Activated gamma-delta T cell treated with Interleukin-2 at 50 U/mL for 16 hours (primary cell): Measurements from ENCODE around the gene ZNF160.
A peak's percentile ranks its signal among the peaks of the same experiment; 100 is the strongest.
"Not testable (repeated sequence)": the region's sequence is repeated elsewhere in the genome, so short reads cannot be mapped to it uniquely, and the experiment has no call there.

ENCODE experiments used
- DNase-seq: peaks from one replicate; pipeline ENCODE4 v3.0.0-alpha.2; 2020

ZNF160 gene

DNA sequence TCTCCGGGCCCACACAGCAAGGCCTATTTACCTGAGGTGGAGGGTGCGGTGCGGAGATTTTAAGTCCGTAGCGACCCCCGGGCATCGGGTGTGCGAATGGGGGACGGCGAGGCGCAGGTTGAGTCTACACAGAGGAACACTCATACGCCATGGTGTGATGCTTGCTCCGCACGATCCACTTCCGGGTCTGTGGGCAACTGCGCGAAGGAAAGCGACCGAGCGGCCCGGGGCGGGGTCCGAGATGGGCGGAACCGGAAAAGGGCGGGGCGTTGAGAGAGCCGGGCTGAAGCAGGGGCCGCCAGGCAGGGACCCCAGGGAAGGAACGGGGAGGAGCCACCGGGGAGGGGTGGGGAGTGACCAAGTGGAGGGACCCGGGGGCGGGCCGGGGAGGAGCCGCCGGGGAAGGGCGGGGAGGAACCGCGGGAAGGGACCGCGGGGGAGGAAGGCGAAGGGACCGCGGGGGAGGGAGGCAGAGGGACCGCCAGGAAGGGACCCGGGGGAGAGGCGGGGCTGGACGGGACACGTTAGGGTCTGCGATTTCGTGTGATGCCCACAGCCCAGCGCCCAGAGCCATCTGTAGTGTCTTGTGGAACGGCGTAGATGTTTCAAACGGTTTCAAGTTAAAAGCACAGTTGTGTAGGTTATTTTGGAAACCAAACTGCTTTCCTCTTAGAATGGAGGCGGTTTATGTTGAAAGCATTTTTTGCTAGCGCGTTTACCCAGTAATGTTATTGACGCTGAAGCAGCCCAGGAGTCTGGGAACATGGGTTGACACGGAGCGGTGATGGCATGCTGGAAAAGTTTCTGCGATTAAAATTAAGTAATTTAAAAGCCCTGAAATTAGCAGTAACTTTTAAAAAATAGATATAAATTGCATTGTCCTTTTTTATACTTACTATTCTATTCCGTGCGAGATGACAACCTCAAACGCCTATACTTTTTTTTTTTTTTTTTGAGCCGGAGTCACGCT lies at the start of gene ZNF160:
Gene ZNF160 (minus strand): TSS at position 189 of the 970 bp plus-strand sequence. CDS start 17,146 bp downstream, outside the sequence.
- DNase-seq, result peak; percentile 100

DNA sequence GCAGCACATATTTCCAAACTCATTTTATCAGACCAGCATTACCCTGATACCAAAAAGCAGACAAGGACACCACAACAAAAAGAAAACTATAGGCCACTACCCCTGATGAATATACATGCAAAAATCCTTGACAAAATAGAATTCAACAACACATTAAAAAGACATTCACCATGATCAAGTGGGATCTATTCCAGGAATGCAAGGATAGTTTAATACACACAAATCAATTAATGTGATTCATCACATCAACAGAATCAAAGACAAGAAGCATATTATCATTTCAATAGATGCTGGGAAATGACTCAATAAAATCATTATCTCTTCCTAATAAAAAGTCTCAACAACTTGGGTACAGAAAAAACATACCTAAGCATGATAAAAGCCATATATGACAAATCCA lies 44.4 kb upstream of the ZNF160 start:
- no peak for DNase-seq

GRCh38 chr19:53140351-53140750 lies 37.1 kb upstream of the ZNF160 start:
- DNase-seq, result no peak

DNA sequence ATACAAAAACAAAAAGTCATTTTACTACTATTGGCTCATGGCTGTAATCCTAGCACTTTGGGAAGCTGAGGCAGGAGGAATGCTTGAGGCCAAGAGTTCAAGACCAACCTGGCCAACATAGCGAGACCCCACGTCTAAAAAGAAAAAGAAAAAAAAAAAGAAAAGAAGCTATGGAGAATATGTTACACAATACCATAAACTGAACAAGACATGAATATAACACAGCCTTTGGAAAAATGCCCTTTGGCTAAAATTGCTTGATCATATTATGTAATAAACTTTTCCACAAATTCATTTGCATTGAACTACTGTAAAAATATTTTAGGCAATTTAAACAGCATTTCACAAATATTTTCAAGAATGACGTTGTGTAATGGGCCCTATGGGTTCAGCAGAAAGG lies 33.2 kb upstream of the ZNF160 start:
- DNase-seq, result no peak

DNA sequence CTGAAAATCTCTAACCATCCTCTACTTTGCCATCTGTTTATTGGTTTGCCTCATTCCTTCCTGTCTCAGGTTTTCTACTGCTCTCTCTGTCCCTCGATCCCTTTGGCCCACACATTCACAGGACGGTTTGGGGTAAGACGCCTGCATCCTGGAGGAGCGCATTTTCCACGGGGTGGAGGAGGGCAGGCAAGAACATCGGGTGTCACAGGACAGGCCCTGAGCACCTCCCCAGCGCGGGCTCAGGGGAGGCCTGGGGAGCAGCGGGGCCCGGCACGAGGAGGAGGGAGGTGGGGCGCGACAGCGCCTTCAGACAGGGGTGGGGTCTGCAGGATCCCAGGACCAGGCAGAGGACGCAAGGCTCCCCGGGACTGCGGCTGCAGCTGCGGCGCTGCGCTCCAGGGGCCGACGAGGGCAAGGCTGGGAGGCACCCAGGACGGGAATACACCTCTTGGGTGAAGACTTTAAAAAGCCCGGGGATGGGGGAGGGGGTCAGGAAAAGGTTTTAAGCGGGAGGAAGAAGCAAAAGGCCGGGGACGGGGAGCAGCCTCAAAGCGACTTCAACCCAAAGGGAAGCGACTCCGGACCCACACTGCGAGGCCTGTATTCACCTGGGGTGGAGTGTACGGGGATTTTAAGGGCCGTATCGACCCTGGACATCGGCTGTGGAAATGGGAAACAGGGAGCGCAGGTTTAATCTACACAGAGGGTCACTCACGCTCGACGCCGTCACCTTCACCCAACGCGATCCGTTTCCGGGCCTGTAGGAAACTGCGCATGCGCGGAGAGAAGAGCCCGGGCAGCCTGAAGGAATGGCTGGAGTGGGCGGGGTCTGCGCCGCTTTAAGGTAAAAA lies 29.1 kb upstream of the ZNF160 start, which contains the start of gene ZNF415:
Gene ZNF415 (minus strand): TSS at position 770 of the 851 bp plus-strand sequence. CDS start 10,234 bp downstream, outside the sequence.
- DNase-seq, result peak; percentile 44

DNA sequence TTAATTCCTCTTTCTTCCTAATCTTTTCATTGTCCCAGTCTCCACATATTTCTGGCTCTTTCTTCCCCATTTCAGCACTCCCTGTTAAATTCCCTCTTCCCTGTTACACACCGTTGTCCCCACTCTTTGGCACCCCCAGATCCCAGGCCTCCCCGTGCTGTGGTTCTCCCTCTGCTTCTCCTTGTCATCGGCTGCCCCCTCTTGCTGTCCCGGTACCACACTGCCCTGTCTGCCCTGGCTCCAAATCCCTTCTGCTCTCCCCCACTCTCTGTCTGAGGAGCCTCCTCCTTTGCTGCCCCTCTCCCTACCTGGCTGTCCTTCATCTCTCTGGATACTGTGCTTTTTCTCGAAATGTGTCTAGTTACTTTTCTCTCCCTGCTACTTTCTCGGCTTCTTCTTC lies 28.5 kb upstream of the ZNF160 start:
- no peak for DNase-seq

DNA sequence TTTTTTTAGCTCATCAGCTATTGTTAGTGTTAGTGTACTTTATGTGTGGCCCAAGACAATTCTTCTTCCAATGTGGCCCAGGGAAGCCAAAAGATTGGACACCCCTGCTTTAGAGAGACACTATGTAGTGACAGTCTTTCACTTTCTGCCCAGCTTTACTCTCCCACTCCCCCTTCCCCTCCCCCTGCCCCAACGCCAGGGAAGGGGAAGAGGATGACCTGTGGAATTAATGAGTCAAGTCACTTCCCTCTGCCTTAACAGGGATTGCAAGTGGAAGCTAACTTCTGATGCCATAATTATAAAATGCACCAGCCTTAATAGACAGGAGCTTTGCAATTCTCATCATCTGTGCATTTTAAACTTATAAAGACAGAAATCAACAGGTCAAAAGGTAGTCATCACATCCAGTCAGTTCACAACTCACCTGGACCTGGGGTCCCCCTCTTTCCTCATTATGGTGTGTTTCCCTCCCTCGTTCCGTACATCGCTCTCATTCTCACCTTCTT lies 27.9 kb upstream of the ZNF160 start:
- no peak for DNase-seq

GRCh38 chr19:53130506-53130905 lies 27.3 kb upstream of the ZNF160 start:
- no peak for DNase-seq

DNA sequence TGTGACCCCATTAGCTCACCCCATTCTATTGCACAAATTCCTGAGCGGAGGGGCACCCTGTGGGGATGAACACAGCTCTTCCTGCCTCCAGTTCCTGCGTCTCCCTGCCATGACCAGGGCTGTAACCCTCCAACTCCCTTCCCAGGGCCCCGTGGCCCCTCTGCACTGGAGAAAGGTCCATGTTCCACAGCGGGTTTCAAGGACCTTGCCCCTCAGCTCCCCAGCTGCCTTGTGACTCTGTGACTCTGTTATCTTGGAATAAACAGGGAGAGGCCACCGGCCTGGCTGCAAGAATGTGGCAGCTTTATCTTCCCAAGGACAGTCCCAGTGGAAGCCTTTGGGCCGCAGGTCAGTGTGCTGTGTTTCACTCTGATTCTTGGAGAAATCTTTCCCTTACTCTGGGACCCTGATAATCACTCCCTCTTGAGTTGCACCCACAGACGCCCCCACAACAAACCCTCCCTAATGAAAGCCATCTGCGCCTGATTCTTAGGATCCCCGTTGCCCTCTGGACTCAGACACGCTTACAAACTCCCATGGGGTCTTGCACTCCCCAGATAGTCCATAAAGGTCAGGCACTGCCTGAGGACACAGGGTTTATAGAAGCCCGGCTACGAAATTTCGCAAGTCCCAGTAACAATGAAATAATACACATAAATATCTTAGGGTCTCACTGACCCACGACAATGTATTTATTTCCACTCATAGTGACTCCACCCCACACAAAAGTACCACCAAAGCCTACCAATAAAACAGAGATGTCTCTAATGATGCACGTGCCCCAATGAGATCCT lies 23.7 kb upstream of the ZNF160 start:
- DNase-seq, result not testable (repeated sequence)

DNA sequence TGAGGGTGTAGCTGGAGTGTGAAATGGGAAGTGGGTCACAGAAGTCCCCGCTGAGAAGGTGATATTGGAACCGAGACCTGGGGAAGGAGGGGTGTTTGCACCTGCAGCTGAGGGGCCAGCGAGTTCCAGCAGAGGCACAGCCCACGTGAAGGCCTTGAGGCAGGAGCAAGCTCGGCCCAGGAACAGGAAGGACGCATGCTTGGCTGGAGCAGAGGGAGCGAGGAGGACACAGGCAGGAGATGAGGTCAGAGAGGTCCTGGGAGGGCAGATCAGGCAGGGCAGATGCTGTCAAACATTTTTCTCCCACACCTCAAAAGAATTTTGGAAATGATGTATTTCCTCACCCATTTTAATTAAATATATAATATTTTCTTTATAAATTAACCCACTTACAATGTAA lies 20.2 kb upstream of the ZNF160 start:
- no peak for DNase-seq

GRCh38 chr19:53112286-53112685 lies 9.1 kb upstream of the ZNF160 start:
- no peak for DNase-seq

DNA sequence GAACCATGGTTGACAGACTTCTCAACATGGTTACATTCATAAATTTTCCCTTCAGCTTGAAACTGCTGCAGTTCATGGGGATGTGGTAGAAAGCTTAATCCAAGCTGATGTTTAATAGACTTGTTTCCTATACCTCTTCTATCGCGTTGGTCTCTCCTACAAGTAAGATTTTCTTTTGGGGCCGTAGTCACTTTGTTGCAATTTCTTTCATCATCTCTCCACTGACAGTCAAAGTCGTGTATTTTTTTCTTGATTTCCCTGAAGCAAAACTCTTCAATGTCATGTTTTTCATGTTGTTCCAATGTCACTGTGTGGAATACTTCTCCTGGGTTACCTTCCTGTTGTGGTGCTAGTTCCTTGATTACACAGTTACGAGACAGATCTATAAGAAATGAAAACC lies 6.3 kb upstream of the ZNF160 start:
- no peak for DNase-seq

GRCh38 chr19:53102756-53103233 lies 427 bp downstream of the ZNF160 start:
- peak; percentile 21 for DNase-seq

DNA sequence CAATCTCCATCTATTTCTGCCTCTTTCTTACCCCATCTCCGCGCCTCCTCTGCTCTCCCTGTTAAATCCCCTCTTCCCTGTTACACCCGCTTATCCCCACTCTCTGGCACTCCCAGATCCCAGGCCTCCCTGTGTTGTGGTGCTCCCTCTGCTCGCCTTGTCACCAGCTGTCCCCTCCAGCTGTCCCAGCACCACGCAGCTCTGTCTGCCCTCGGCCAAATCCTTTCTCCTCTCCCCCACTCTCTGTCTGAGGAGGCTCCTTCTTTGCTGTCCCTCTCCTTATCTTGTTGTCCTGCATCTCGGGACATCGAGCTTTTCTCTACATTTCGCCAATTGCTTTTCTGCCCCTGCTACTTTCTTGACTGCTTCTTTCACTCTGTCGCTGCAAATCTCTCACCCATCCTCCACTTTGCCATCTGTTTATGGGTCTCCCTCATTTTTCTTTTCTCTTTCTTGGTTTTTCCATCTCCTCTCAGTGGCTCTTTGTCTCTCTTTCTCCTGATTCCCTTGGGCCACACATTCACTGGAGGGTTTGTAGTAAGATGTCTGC lies 941 bp downstream of the ZNF160 start:
- no peak for DNase-seq

DNA sequence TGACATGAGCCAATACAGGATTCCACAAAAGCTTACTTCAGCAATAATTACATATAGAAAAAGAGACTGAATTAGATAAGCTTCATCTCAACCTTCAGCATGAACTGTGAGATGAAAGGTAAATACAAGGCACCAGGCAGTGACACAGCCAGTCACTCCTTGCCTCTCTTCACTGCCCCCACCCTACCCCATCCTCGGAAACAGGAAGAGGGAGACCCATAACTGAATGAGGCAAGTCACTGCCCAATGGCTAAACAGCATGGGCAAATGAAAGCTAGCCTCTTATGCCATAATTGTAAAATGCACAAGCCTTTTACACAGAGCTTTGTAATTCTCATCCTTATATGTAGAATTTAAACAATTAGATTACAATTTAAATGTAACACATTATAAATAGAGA lies 1.7 kb downstream of the ZNF160 start:
- no peak for DNase-seq

DNA sequence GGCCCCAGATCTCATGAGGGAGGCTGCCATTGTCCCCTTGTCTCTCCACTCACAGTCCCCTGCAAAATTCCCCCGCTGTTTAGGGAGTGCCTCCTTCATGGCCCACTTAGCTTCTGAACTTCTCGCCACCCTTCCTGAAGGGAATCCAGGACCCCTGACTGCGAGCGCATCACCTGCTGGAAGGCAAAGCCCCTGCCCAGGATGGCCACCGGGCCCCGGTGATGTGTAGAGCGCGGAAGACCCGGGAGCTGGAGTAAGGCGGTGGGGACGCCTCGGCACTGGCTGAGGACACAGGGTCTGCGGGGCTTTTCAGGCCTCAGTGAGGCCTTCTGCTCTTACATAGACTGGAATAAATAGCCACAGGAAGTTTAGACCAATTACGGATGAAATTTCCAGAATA lies 4.7 kb downstream of the ZNF160 start:
- not testable (repeated sequence) for DNase-seq

- not testable (repeated sequence) for DNase-seq
Observed at GRCh38 chr19:53096982-53097690, 6.1 kb downstream of the ZNF160 start.

GRCh38 chr19:53096579-53096978 lies 6.6 kb downstream of the ZNF160 start:
- not testable (repeated sequence) for DNase-seq

GRCh38 chr19:53094754-53095575 lies 8.3 kb downstream of the ZNF160 start:
- DNase-seq, result no peak

- no peak for DNase-seq
Observed at GRCh38 chr19:53092723-53093122, 10.5 kb downstream of the ZNF160 start.
